AG04449 (cell line): ENCODE data around the gene GSTT2.
"Not testable (repeated sequence)": the region's sequence is repeated elsewhere in the genome, so short reads cannot be mapped to it uniquely, and the experiment has no call there.

Source experiments
- CTCF ChIA-PET: fragments of 350-600 bp; formaldehyde crosslinking; extraction: SDS; loops from one replicate; lab custom pipeline; 2021; ENCODE audit warnings: antibody characterized with exemption; lab: Yijun Ruan, JAX
- POLR2A ChIA-PET: fragments of 400-600, 350-600 bp; formaldehyde crosslinking; extraction: SDS; loops from one replicate; lab custom pipeline; 2020; ENCODE audit warnings: antibody characterized with exemption, inconsistent platforms; lab: Yijun Ruan, JAX
- DNase-seq: peaks from one replicate; pipeline ENCODE4 v3.0.0-alpha.2; 2010; ENCODE audit warnings: low read depth, low spot score
- H3K4me3 ChIP-seq: 2 replicates; pipeline ENCODE4 v1.5.1; 2011; ENCODE audit warnings: low read depth, mild to moderate bottlenecking, control low read depth, low read length
- CTCF ChIP-seq: IDR thresholded peaks from one replicate; pipeline ENCODE4 v1.5.1; 2011; ENCODE audit warnings: mild to moderate bottlenecking, moderate library complexity, low read length, control low read depth, inconsistent platforms; ENCODE audit not compliant: insufficient read depth; ENCODE audit errors: missing control alignments

GSTT2 gene

GRCh38 chr22:23980567-23980966 is 633 bp downstream of the GSTT2 start:
- DNase-seq, H3K4me3 ChIP-seq, POLR2A ChIA-PET, CTCF ChIA-PET: not testable (repeated sequence)

GRCh38 chr22:23984430-23984829 is 4.5 kb downstream of the GSTT2 start:
- CTCF ChIA-PET: interaction anchor here (0.6 to 0.7 kb wide), 5 partner anchors 173 to 195 kb away, joined by 3 to 6 read pairs (median 3); no protein-coding TSS in a partner anchor
- POLR2A ChIA-PET: no interaction called here

DNA sequence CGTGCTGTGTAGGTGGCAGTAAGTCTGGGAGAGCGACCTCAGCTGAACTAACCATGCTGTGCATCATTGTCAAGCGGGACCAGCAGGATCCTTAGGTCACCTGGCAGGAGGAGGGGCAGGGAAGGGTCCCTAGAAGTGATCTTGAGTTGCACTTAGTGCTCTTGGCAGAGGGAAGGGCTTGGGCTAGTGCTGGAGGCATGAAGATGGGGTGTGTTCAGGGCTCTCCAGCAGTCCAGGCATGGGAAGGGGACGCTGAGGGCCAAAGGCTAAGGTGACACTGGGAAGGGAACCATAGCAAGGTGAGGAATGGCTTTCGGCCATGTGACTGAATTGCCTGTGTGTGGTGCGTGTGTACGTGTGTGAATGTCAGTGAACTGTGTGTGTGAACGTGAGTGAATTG is 6.2 kb downstream of the GSTT2 start:
- DNase-seq, POLR2A ChIA-PET, CTCF ChIA-PET, H3K4me3 ChIP-seq: not testable (repeated sequence)

More at GRCh38 chr22:23984430-23984829, 4.5 kb downstream of the GSTT2 start:
- DNase-seq: no peak
- TF ChIP-seq CTCF: peak; percentile 69
- no peak overlapping the region for H3K4me3 ChIP-seq

DNA sequence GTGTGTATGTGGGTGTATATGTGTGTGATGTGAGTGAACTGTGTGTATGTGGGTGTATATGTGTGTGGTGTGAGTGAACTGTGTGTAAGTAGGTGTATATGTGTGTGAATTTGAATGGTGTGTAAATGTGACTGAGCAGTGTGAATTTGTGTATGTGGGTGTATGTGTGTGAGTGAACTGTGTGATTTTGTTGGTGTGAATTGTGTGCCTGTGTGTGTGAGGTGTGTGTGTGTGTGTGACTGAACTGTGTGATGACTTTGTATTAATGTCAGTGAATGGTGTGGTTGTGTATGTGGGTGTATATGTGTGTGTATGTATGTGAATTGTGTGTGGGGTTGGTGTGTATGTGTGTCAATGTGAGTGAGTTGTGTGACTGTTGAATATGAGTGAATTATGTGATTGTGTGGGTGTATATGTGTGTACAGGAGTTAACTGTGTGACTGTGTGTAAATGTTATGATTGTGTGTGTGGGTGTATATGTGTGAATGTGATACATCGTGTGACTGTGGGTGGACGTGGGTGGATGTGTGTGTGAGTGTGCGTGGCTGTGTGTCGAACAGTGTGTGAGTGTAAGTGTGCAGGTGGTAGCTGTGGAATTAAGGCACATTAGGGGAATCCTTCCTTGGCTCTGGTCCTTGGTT is 6.7 kb downstream of the GSTT2 start:
- H3K4me3 ChIP-seq, POLR2A ChIA-PET, CTCF ChIA-PET, DNase-seq: not testable (repeated sequence)

- DNase-seq, CTCF ChIA-PET, POLR2A ChIA-PET, H3K4me3 ChIP-seq: not testable (repeated sequence)
Observed at GRCh38 chr22:23989583-23990244, 9.8 kb downstream of the GSTT2 start.

DNA sequence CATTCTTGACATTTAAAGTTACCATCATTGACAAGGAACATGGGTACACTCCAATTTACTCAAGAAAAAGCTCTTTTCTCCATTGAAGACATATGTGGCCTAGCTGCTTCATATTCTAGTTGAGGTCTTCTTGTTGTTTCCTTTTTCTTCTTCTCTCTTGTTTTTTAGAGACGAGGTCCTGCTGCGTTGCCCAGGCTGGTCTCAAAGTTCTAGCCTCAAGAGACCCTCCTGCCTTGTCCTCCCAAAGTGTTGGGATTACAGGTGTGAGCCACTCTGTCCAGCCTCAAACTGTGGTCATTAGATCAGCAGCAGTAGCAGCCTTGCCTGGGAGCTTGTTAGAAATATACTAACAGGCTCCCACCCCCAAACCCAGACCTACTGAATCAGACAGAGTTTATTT is 13.1 kb downstream of the GSTT2 start:
- POLR2A ChIA-PET, H3K4me3 ChIP-seq, DNase-seq: not testable (repeated sequence)
- CTCF ChIA-PET: interaction anchor here (0.9 kb wide), 1 partner anchor 254 kb away, joined by 3 read pairs; no protein-coding TSS in a partner anchor

DNA sequence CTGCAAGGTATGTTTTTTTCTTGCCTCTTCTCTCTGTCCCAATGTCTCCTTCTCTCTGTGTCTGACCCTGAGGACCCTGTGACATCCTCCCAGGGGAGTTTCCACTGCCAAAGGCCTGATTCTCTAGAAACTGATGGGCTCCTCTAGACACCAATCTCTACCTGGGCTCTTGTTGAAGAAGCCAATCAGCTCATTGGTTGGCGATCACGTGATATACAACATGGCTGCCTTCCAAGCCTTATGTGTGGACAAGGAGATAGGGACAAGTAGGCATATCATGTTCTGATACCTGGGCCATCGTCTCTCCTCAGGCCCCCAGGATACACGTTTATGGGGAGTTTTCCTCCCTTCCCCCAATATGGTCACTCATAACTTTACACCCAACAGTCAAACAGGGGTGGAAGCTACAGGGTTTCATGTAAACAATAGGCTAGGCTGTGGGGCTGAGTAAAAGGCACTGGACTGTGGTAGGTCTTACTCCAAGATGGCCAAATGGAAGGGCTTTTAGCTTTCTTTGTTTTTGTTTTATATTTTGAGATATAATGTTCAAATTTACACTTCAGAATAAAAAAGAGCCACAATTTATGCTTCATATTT is 13.7 kb downstream of the GSTT2 start:
- H3K4me3 ChIP-seq, POLR2A ChIA-PET, DNase-seq: not testable (repeated sequence)
- CTCF ChIA-PET: interaction anchor here (0.9 kb wide), 1 partner anchor 254 kb away, joined by 3 read pairs; no protein-coding TSS in a partner anchor

GRCh38 chr22:23997092-23997491 is 17.2 kb downstream of the GSTT2 start:
- ChIA-PET POLR2A (no interaction called here), CTCF (no interaction called here)
- no peak overlapping the region for H3K4me3 ChIP-seq
- no peak for DNase-seq
- TF ChIP-seq CTCF: no peak

- H3K4me3 ChIP-seq, DNase-seq, POLR2A ChIA-PET, CTCF ChIA-PET: not testable (repeated sequence)
Observed at GRCh38 chr22:23999779-24000178, 19.8 kb downstream of the GSTT2 start.

DNA sequence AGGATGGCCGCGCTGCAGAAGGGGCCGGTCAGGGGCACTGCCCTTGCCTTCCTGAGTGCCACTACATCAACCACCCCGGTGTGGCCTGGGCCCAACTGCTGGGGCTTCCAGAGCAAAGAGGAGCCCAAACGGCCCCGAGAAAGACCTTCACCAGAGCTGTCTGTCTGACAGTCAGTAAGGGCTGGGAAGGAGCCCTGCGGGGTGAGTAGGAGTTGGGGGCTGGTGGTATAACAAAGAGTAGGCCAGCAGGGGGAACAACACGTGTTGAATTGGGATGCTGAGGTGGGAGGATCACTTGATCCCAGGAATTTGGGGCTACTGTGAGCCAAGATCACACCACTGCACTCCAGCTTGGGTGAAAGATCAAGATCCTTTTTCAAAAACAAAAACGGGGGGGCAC is 21.4 kb downstream of the GSTT2 start:
- no peak for TF ChIP-seq CTCF
- no peak for DNase-seq
- CTCF ChIA-PET: no interaction called here
- POLR2A ChIA-PET: no interaction called here
- H3K4me3 ChIP-seq: no peak overlapping the region
